HL-60 (cell line): Measurements from ENCODE around the gene ANKRD28.

Source experiments
- DNase-seq, 2 experiments: peaks; one replicate each; pipeline ENCODE4 v3.0.0-alpha.2; 2010 to 2020; ENCODE audit warnings: low read depth in 1 of 2, low spot score in 1 of 2
- H3K27ac ChIP-seq: fragments of 250-450 bp; sonication (Bioruptor Pico); replicated peaks from 2 replicates; pipeline ENCODE4 v1.5.1; 2020; ENCODE audit warnings: mild to moderate bottlenecking, moderate library complexity
- H3K27me3 ChIP-seq: fragments of 250-450 bp; sonication (Bioruptor Pico); 2 replicates; pipeline ENCODE4 v1.5.1; 2021; ENCODE audit warnings: mild to moderate bottlenecking, moderate library complexity; ENCODE audit not compliant: insufficient read depth, poor library complexity, severe bottlenecking
- H3K4me3 ChIP-seq: replicated peaks from 2 replicates; pipeline ENCODE4 v1.5.1; 2011; ENCODE audit warnings: mild to moderate bottlenecking, control low read depth, low read length; ENCODE audit not compliant: insufficient read depth
- GABPA ChIP-seq: IDR thresholded peaks from 2 replicates; pipeline ENCODE4 v1.6.1; 2012; ENCODE audit warnings: low read depth
- POLR2AphosphoS5 ChIP-seq: IDR thresholded peaks from 2 replicates; pipeline ENCODE4 v1.6.1; 2012; ENCODE audit warnings: low read depth
- SPI1 ChIP-seq: IDR thresholded peaks from 2 replicates; pipeline ENCODE4 v1.6.1; 2012; ENCODE audit warnings: low read depth, mild to moderate bottlenecking, borderline replicate concordance
- TF ChIP-seq, protein P1 (sequence below): IDR thresholded peaks from 2 replicates; pipeline ENCODE4 v1.6.1; 2012; ENCODE audit warnings: low read depth; ENCODE audit not compliant: insufficient replicate concordance
- TF ChIP-seq, protein P2 (sequence below): IDR thresholded peaks from one replicate; pipeline ENCODE4 v1.5.1; 2011; ENCODE audit warnings: low read length, control low read depth, inconsistent platforms; ENCODE audit not compliant: insufficient read depth

ANKRD28 gene

DNA sequence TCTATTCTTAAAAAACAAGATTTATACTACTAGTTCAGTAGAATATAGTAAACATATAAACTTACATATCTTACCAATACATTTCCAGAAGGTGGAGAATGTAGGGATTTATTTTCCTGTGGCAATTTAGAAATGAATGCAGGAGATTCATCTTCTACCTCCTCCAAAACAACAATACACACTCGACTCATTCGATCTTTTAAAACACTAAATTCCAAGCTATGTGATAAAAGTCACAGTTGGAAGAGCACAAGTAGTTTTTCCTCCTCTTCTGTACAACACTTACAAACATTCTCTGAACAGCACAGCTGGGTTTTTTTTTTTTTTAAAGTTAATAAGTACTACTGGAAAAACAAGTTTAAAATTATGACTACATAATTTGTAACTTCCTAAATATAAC, 1.4 kb downstream of the ANKRD28 start:
- peak overlapping the region; percentile 37 for H3K4me3 ChIP-seq
- H3K27me3 ChIP-seq = no peaks in the 10 kb centered on the region
- H3K27ac ChIP-seq = peak overlapping the region; percentile 94
- TF ChIP-seq POLR2AphosphoS5 = no peak
- no peak for TF ChIP-seq SPI1
- TF ChIP-seq GABPA = no peak
- TF ChIP-seq, protein P1, sequence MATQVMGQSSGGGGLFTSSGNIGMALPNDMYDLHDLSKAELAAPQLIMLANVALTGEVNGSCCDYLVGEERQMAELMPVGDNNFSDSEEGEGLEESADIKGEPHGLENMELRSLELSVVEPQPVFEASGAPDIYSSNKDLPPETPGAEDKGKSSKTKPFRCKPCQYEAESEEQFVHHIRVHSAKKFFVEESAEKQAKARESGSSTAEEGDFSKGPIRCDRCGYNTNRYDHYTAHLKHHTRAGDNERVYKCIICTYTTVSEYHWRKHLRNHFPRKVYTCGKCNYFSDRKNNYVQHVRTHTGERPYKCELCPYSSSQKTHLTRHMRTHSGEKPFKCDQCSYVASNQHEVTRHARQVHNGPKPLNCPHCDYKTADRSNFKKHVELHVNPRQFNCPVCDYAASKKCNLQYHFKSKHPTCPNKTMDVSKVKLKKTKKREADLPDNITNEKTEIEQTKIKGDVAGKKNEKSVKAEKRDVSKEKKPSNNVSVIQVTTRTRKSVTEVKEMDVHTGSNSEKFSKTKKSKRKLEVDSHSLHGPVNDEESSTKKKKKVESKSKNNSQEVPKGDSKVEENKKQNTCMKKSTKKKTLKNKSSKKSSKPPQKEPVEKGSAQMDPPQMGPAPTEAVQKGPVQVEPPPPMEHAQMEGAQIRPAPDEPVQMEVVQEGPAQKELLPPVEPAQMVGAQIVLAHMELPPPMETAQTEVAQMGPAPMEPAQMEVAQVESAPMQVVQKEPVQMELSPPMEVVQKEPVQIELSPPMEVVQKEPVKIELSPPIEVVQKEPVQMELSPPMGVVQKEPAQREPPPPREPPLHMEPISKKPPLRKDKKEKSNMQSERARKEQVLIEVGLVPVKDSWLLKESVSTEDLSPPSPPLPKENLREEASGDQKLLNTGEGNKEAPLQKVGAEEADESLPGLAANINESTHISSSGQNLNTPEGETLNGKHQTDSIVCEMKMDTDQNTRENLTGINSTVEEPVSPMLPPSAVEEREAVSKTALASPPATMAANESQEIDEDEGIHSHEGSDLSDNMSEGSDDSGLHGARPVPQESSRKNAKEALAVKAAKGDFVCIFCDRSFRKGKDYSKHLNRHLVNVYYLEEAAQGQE = no peak
- TF ChIP-seq, protein P2, sequence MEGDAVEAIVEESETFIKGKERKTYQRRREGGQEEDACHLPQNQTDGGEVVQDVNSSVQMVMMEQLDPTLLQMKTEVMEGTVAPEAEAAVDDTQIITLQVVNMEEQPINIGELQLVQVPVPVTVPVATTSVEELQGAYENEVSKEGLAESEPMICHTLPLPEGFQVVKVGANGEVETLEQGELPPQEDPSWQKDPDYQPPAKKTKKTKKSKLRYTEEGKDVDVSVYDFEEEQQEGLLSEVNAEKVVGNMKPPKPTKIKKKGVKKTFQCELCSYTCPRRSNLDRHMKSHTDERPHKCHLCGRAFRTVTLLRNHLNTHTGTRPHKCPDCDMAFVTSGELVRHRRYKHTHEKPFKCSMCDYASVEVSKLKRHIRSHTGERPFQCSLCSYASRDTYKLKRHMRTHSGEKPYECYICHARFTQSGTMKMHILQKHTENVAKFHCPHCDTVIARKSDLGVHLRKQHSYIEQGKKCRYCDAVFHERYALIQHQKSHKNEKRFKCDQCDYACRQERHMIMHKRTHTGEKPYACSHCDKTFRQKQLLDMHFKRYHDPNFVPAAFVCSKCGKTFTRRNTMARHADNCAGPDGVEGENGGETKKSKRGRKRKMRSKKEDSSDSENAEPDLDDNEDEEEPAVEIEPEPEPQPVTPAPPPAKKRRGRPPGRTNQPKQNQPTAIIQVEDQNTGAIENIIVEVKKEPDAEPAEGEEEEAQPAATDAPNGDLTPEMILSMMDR = no peak
- DNase-seq = no peak

DNA sequence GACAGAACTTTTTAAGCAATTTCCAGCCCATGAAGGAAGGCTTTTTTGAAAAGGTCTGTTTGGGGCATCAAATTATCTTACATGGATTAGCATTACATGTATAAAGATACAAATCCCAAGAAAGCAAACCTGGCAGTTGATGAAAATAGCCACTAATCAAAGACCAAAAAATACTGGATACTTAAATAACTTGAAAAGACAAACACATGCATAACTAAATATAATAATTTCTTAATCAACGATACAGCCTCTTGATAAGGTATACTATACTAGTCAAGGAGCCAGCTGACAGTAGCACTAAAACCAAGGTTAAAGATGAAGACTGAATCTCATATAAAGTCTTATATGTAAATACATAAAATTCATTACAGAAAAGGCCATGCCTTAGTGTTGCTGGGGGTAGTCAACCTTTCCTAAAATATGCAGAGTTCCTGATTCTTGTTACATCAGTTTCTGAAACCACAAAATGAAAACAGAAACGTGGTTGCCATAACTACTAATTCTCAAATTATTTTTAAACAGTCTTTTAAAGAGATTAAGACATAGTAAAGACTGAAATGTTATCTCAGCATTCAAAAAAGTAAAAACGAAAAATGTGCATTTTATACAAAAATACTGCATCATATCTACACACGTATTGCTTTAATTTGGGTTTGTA, 2.0 kb downstream of the ANKRD28 start:
- peak in 1 of 2 experiments; percentile 39 for DNase-seq
- Histone ChIP-seq H3K27me3 (no peaks in the 10 kb centered on the region), H3K27ac (peak overlapping the region; percentile 94), H3K4me3 (peak overlapping the region; percentile 37)
- TF ChIP-seq, protein P2 = no peak
- TF ChIP-seq SPI1 = peak; percentile 54; the same call in 1 of the 2 replicates

DNA sequence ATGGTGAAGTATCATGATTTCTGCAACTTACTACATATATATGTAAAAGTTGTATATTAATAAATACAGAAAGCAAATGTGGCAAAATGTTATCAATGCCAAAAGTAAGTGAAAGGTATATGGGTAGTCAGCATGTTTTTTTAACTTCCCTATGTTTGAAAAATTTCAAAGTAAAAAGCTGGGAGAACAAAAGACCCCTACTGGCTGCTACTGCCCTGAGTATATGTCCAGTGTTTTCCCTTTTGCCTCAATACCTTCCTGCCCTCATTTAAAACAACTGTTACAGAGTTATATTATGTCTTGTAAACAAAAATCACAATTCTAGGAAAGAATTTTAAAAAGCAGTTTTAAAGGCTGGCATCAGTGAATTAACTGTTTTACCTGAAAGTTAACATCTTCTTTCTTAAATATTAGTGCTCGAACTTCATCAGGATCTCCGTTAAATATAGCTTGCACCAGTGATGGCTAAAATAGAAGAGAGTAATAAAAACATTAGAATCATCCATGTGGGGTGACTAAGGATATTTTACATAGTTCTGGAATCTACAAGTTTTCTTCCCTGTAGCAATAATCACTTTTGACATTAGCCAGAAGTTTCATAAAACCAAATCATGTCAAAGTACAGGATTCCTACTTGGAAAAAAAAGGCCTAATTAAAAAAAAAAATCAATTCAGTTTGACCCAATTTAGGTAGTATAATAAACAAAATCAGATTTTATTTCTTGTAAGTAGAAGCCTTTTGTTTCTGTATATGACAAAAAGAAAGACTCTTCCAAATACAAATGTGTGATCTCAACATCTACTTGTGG, 2.7 kb downstream of the ANKRD28 start:
- TF ChIP-seq POLR2AphosphoS5 = no peak
- TF ChIP-seq SPI1 = no peak
- TF ChIP-seq, protein P2 = no peak
- TF ChIP-seq GABPA = no peak
- Histone ChIP-seq H3K27me3 (no peaks in the 10 kb centered on the region), H3K27ac (peak overlapping the region; percentile 94), H3K4me3 (peak overlapping the region; percentile 37)
- DNase-seq = no peak

DNA sequence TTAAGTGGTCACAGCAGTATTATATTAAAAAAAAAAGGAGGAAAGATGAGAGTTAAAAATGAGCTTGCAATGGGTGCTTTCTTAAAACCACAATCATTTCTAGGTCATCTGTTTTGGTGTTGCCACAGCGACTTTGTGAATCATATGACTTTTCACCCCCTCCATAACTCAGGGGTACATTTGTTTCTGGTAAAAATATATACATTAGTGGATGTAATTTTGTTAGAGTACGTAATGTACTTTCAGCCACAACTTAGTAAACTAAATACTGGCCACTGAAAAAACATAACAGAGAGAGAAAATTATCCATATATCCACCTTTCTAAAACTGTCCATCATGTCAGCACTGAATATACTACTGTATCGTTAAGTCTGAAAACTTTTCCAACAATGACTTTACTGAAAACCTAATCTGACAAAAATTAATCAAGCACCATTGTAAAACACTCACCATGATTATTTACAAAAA, 3.4 kb downstream of the ANKRD28 start:
- peak in 1 of 2 experiments; percentile 27 for DNase-seq
- Histone ChIP-seq H3K27me3 (no peaks in the 10 kb centered on the region), H3K4me3 (peak overlapping the region; percentile 37; the same call in 1 of the 2 replicates), H3K27ac (peak overlapping the region; percentile 94)
- no peak for TF ChIP-seq SPI1
- TF ChIP-seq, protein P1 = no peak
- no peak for TF ChIP-seq POLR2AphosphoS5
- no peak for TF ChIP-seq GABPA
- TF ChIP-seq, protein P2 = no peak
